GM12872 (cell line): ENCODE measurements around the gene FAM193B.

Experiments
- TF ChIP-seq, protein P1 (sequence below): IDR thresholded peaks from 3 replicates; pipeline ENCODE4 v1.5.1; 2011; ENCODE audit warnings: low read depth, mild to moderate bottlenecking, low read length, moderate library complexity; ENCODE audit not compliant: insufficient read depth

The FAM193B gene

GRCh38 chr5:177555228-177555627, 865 bp upstream of the FAM193B start:
- TF ChIP-seq, protein P1, sequence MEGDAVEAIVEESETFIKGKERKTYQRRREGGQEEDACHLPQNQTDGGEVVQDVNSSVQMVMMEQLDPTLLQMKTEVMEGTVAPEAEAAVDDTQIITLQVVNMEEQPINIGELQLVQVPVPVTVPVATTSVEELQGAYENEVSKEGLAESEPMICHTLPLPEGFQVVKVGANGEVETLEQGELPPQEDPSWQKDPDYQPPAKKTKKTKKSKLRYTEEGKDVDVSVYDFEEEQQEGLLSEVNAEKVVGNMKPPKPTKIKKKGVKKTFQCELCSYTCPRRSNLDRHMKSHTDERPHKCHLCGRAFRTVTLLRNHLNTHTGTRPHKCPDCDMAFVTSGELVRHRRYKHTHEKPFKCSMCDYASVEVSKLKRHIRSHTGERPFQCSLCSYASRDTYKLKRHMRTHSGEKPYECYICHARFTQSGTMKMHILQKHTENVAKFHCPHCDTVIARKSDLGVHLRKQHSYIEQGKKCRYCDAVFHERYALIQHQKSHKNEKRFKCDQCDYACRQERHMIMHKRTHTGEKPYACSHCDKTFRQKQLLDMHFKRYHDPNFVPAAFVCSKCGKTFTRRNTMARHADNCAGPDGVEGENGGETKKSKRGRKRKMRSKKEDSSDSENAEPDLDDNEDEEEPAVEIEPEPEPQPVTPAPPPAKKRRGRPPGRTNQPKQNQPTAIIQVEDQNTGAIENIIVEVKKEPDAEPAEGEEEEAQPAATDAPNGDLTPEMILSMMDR: no peak

GRCh38 chr5:177553671-177554429, 513 bp downstream of the FAM193B start:
- TF ChIP-seq, protein P1: no peak

DNA sequence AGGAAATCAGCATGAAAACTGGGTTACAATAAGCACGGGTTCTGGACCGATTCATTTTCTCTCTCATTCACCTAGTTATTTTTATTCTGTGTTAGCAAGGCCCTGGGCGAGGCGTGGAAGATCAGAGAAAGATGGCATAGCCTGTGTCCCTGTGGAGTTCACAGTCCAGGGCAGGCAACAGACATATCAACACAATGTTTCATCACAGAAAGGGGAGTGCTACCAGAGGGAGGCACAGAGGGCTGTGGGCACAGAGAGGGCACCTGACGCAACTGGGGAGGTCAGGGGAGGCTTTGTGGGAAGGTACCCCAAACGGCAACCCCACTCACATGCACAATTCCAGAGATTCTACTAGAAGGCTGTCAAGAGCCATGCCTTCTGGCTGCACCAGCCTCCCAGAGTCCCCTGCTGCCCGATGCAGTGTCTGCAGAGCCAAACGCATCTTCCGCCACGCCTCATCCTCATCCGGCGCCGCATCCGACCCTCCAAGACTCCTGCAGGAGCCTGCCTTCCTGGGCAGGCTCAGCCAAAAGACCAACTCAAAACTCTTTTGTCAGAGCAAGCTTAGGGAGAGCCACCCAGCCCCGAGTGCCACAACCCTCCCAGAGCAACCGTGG, 1.4 kb downstream of the FAM193B start:
- TF ChIP-seq, protein P1: no peak

DNA sequence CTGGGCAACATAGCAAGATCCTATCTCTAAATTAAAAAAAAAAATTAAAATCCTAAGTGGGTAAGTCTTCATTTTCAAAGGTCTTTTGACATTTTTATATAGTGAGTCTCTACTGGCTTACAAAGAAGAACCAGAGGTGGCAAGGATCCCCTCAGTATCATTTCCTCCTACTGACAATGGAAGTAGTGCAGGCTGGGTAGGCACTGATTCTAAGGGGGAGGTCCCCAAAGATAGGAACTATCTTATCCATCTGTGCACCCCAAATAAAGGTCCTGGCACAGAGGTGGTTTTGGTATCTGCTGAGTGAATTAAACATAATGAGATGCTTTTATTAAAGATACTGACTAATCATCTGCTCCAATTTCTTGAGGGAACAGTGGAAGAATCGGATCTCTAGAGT, 4.2 kb downstream of the FAM193B start:
- TF ChIP-seq, protein P1: no peak

GRCh38 chr5:177548495-177548894, 5.9 kb downstream of the FAM193B start:
- TF ChIP-seq, protein P1: no peak

GRCh38 chr5:177547736-177548135, 6.6 kb downstream of the FAM193B start:
- TF ChIP-seq, protein P1: no peak

- TF ChIP-seq, protein P1: no peak
These were observed 8.1 kb downstream of the FAM193B start for GRCh38 chr5:177546258-177546741.
